ENCODE data around the gene CASP9.

CASP9 gene

DNA sequence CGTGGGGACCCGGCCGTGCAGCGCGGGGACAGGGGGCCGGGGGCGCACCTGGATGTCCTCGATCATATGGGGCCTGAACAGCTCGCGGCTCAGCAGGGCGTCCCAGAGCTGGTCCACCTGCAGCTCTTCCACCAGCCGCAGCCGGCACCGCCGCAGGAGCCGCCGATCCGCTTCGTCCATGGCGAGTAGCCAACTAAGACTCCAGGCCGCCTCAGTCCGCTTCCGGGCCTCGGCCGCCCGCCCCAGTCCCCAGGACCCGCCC is at the start of gene CASP9:
Gene CASP9, minus strand, starts transcription at position 195 of the 262 bp plus-strand sequence. Its CDS starts 15 bp downstream, at position 180.
- DNase-seq (ENCODE audit: extremely low read depth in 1 of 2, low read depth in 1 of 2): no peak

DNA sequence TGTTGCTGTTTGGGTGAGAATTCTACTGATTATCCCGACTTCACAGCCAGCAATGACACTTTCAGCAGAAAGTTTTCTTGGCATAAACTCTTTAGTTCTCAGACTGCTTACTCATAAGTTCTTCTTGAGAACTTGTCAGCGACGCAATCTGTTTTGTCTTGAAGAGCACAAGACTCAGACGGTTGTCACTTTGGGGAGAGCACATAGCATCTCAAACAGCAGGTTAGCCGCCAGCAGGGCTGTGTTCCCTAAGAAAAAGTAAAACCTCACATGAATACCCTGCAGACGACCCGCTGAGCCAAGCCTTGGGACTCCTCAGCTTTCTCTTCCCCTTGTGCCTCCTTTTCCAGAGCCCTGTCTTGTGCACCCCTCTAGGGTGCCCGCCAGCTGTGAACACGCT is 49.5 kb upstream of the CASP9 start:
- no peak for DNase-seq (ENCODE audit: extremely low read depth in 1 of 2, low read depth in 1 of 2)

DNA sequence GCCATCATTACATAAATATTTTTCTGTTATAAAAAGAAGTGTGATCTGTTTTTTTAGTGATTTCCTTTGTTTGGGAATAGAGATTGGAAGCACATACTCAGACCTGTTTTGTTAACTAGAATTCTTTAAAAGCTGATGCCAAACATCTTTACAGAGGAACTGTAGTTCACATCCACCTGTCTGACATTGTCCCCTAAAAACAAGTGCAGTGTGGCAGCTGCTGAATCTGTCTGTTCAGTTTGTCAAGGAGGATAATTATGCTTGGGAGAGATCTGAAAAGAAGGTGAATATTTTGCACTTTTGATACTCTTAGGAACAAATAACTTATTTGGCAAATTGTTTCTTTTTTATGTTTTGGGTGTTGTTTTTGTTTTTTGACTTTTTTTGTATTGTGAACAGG is 47.3 kb upstream of the CASP9 start:
- no peak for DNase-seq (ENCODE audit: extremely low read depth in 1 of 2, low read depth in 1 of 2)

DNA sequence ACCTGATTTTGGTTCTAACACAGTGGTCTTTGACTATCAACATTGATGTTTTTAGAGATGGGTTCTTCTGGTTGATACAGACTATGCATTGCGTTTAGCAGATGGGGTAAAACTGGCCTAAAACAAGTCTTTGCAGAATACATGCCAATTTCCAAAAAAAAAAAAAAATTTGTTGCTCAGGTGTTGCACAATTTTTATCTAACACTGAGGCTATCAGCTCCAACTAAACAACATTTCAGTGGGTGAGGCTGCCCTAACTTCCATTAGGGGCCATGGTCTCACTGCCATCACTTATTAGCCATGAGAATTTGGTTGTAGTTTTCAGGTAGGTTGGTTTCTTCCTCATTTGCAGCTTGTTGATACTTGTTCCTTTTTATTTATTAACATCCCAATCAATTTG is 46.8 kb upstream of the CASP9 start:
- no peak for DNase-seq (ENCODE audit: extremely low read depth in 1 of 2, low read depth in 1 of 2)

DNA sequence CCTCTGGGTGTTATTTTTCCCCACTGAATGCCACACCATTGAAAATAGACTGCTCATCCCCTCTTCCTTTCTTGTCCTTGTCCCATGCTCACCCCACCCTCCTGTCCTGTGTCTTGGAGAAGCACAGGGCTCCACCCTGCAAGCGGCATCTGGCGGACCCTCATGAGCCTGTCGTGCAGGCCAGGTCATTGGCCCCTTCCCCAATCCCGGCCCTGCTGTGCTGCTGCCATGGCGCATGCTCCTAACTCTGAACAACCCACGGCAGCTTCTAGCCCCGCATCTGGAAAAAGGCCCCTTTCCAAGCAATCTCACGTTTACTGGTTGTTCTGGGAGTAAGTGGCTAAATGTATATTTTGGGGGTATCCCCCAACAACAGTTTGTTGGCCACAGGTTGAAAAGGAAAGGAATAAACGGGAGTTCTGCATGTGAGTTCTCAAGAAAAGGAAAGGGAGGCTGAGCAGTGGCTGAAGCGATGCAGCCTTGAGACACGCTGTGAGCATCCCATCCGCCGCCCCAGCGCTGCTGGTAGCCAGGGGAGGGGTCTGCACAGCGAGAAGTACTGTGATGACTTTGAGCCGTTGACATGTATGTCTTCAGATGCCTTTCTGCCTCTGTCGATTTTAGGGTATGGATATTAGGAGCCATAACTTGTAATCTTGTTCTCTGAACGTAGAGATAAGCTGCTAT is 44.5 kb upstream of the CASP9 start:
- DNase-seq (ENCODE audit: extremely low read depth in 1 of 2, low read depth in 1 of 2): no peak

DNA sequence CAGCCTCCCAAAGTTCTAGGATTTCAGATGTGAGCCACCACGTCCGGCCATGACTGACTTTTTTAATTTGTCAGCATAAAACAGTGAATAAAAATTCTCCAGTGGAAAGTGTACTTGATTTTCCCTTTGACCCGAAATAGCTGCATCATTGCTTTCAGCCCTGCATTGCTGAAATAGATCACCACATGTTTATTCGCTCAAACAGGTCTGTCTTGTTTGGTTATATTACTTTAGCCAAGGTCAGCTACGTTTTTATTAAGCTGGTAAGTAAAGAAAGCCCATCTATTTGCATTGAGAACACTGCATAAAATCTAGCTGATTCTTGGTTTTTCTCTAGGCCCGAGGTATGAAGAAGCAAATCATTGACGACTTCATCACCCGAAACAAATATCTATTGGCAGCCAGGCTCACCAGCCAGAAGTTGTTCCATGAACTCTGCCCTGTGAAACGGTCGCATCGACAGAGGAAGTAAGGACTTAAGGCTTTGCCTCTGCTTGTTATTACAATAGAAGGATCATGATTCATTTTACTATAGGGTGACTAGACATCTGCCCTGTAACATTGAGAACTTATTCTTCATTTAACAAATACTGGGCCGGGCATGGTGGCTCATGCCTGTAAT is 35.3 kb upstream of the CASP9 start:
- DNase-seq (ENCODE audit: extremely low read depth in 1 of 2, low read depth in 1 of 2): no peak

DNA sequence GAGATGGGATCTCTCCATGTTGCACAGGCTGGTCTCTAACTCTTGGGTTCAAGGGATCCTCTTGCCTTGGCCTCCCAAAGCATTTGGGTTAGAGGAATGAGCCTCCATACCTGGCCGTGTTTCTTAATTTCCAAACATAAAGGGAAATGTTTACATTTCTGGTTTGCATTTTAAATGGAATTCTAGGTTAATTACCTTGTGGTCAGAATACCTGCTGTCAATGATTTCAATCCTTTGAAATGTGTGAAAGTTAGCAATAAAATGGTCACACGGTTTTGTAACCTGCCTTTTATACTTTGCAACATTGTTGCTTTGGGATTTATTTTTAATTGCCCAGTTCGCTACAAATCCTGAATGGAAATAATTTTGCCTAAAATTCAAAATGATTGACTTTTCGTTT is 34.5 kb upstream of the CASP9 start:
- no peak for DNase-seq (ENCODE audit: extremely low read depth in 1 of 2, low read depth in 1 of 2)

DNA sequence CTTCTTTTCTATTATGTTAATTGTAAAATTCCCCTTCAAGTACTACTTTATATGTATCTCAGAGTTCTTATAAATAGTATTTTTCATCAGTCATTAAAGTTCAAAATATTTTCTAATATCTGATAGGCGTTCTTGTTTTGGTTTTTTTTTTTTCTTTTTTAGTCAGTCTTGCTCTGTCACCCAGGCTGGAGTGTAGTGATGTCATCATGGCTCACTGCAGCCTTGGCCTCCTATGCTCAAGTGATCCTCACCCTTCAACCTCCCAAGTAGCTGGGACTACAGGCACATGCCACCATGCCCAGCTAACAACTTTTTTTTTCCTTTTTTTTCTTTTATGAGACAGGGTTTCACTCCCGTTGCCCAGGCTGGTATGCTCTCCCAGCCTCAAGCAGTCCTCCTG is 33.6 kb upstream of the CASP9 start:
- no peak for DNase-seq (ENCODE audit: extremely low read depth in 1 of 2, low read depth in 1 of 2)

DNA sequence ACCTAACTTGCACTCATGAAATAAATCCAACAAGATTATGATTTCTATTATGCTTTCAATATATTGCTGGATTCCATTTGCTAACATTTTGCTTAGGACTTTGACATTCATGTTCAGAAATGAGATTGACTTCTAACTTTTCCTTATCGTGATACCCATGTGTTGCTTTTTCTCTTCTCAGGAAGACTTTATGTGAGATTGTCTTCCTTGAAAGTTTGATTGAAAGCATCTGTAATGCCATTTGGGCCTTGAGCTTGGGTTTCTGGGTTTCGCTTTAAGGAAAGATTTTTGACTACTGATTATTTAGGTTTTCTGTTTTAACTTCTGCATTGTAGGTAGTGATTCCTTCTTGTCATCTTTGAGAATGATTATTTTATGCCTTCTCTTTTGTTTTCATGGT is 33.0 kb upstream of the CASP9 start:
- no peak for DNase-seq (ENCODE audit: extremely low read depth in 1 of 2, low read depth in 1 of 2)

DNA sequence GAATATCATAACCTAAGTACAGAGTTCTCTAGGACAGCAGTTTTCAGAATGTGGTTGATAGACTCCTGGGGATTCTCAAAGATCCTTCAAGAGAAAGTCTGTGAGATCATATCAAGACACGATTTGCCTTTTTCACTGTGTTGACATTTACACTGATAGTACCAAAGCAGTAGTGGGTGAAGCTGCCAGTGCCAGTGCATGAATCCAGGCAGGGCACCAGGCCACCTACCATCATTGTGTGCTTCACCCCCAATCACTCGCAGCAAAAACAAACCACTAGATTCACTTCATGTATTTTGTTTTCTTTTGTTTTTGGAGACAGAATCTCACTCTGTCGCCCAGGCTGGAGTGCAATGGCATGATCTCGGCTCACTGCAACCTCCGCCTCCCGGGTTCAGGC is 26.6 kb upstream of the CASP9 start:
- no peak for DNase-seq (ENCODE audit: extremely low read depth in 1 of 2, low read depth in 1 of 2)

DNA sequence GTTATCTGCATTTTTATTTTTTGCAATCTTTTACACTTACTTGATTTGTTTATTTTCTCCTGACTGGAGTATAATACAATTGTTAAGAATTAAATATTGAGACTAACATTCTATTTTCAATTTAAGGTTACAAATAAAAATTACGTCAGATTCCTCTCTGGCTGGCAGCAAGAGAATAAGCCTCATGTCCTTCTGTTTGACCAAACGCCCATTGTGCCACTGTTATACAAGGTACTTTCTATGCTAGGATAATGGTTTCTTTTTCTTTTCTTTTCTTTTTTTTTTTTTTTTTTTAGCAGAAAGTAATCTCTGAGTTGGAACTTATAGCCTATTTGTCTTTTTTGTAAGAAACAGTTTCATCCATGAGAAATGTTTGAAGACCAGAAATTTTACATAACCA is 22.6 kb upstream of the CASP9 start:
- no peak for DNase-seq (ENCODE audit: extremely low read depth in 1 of 2, low read depth in 1 of 2)

DNA sequence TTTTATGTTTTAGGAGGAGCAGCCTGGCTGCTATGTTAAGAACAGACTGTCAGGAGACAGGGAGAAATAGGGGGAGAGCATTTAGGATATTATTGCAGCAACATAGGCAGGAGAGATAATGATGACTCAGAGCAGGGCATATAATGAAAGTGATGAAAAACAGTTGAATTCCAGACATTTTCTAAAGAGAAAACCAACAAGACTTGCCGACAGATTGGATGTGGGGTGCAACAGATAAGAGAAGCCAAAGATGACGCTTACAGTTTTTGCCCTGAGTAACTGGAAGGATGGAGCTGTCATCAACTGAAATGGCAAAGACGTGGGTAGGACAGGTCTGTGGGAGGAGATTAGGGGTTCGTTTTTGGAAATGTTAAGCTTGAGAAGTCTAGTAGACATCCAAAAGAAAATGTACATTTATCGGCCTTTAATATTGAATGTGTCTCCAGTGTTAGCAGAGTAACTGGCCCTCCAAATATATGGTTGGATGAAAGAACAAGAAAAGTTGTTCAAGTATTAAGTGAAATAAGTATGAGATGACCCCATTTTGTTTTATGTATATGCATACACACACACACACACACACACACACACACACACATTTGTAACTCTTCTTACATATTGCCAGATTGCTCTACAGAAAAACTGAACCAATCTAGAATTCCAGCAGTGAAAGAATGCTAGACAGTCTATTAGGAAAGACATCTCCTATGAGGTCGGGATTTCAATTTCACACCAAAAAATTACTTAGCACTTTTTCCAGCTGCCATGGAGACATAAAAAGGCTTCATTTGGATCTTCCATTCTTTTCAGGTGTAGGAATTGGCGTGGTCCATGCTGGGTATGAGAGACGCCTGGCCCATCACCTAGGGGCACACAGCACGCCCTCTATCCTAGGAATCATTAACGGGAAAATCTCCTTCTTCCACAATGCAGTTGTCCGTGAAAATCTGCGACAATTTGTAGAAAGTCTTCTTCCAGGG is 19.9 kb upstream of the CASP9 start:
- DNase-seq (ENCODE audit: extremely low read depth in 1 of 2, low read depth in 1 of 2): no peak

DNA sequence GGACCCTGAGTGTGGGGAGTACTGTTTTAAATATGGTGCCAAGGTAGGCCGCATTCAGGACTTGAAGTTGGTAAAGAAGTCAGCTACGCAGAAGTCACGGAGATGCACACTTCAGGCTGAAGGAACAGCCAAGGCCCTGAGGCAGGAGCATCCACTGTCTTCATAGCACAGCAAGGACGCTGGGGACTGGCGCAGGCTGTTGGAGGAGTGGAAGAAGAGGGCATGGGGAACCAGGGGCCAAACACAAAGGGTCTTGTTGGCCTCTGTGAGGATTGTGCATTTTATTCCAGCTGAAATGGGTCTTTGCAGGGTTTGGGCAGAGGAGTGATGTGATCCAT is 19.2 kb upstream of the CASP9 start:
- DNase-seq (ENCODE audit: extremely low read depth in 1 of 2, low read depth in 1 of 2): no peak

DNA sequence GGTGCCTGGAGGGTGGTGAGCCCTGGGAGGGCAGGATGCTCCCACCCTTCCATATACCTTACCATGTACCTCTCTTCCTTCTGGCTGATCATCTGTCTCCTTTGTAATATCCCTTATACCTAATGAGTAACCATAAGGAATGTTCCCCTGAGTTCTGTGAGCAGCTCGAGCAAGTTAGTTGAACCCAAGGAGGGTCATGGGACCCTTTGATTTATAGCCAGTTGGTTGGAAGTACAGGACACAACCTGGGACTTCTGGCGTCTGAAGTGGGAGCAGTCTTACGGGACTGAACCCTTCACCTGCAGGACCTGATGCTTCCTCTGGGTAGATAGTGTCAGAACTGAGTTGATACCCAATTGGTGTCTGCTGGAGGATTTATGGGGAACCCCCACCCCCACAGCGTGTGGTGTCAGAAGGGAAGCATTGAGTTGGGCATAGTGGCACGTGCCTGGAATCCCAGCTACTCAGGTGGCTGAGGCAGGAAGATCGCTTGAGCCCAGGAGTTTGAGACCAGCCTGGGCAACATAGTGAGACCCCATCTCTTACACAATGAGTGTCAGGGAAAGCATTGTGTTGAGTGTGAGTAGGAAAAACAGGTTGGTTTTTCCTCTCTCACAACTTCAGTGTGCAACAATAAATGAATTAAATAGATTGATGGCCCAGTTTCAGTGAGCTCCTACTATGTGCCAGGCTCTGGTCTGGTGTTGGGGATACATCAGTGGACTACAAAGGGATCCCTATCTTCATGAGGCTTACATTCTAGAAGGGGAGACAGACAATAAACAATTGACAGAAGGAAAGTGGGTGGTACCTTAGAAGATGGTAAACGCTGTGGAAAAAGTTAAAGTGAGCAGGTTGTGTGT is 18.6 kb upstream of the CASP9 start:
- DNase-seq (ENCODE audit: extremely low read depth in 1 of 2, low read depth in 1 of 2): no peak

DNA sequence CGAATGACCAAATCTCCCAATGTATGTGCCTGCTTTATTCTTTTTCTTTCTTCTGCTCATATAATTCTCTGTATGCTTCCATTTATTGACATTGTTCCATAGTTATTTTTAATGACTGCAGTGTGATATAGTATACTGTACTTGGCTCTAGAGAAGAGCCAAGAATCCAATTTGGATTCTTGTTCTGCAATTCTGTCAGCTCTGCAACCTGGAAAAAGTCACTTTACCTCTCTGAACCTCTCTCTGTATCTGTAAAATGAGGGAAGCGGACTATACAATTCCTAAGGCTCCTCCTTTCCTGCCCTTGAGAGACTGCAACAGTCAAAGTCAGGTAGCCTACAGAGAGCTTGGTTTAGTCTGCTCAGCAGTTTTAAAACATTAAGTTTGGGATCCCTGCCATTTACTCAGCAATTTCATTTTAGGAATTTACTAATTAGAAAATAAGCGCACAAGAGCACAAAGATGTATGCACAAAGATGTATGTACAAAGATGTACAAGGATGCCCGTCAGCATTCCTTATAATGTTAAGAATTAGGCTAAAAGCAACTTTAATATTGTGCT is 17.3 kb upstream of the CASP9 start:
- DNase-seq (ENCODE audit: extremely low read depth in 1 of 2, low read depth in 1 of 2): no peak

DNA sequence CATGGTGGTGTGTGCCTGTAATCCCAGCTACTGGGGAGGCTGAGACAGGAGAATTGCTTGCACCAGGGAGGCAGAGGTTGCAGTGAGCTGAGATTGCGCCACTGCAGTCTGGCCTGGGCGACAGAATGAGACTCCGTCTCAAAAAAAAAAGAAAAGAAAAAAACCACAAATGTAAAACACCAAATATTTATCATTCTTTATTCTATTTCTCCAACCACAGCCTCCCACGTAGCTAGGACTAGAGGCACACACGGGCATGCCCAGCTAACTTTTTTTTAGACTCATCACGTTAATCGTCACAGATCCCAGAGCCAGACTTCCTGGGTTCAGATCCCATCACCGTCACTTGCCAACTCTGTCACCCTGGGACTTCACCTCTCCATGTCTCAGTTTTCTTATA is 16.2 kb upstream of the CASP9 start:
- DNase-seq (ENCODE audit: extremely low read depth in 1 of 2, low read depth in 1 of 2): no peak

DNA sequence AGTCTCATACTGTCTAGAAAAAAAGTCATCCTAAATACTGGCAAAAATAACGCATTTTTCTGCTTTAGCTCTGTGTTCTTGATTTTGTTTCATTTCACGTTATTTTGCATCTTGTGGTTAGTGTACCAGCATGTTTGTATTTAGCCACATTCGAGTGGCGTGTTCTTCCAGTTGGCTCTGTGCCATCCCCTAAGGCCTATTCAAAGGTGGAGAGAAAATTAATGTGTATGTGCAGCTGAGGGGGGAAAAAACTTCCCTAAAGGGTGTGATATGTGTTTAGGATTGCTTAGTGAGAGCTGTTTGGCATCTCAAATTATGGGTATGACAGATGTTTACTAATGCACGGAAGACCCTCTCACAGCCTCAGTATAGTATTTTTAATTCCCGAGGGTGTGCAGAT is 14.8 kb upstream of the CASP9 start:
- DNase-seq (ENCODE audit: extremely low read depth in 1 of 2, low read depth in 1 of 2): no peak

DNA sequence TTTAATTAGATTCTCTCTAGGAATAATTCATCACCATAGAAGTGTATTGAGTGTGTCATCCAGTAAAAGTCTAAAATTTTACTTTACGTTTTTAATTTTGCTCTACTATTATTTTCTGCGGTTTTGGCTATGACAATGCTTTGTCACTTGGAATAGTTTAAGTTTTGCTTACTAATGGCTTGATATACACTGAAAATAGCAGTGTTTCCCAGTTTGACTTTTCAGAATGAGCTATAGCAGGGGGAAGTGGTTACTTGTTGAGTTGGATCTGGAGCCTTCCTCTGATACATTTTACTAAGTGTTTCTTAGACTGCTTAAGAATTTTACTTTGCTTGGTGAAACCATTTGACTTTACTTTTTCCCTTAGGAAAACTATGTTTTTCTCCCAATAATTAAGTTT is 7.7 kb upstream of the CASP9 start:
- DNase-seq (ENCODE audit: extremely low read depth in 1 of 2, low read depth in 1 of 2): no peak

DNA sequence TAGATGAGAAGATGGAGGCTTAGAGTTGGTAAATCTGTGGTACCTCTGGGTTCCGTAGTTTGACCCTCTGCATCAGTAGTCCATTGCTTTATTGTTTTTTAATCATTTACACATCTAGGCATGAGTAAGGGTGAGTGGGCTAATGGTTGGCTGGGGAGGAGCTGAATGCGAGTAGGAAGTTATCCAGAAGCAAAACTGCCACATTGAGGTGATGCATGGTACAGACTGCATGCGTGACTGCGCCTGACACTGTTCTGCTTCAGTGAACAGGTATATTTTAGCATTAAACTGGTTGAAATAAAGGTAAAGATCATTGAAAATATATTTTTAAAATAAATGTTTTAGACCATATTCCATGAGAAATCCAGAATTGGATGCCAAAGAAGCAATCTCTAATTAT is 7.0 kb upstream of the CASP9 start:
- DNase-seq (ENCODE audit: extremely low read depth in 1 of 2, low read depth in 1 of 2): no peak

DNA sequence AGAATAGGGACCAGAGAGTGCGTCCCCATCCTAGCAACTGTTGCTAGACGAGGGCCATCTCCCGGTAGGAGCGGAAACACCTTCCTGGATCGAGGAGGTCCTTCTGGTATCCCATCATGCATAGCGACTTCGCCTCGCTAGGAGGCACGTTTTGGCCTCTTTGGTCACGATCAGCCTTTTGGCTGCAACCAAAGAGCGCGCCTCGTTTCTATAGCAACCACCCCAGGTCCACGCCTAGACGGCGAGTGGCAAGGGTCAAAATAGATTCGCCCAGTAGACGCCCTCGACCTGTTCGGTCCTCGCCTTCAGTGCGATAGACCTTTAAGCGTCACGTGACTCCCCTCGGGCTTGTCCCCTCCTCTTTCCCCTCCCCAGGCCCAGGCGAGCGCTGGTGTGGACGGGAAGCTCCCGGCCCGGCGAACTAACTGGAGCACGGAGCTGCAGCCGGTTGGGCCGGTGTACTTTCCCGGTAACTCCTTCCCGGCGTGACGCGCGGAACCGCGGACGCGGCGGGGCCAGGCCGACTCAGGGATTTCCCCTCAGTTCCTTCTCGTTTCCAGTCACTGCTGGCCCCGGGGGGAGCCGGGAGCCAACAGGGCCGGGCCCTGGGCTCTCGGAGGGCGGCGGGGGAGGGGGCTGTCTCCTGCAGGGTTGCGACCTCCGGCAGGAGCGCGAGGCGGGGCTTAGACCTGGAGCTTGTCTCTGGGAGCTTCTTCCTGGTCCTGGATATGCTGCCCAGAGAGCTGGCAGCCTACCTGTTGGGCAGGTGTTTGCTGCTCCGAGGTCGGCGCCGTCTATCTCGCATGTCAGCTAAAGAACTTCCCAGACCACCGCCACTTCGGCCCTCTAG is 2.7 kb upstream of the CASP9 start, which contains the start of gene DNAJC16:
Gene DNAJC16, plus strand, starts transcription at position 359 of the 850 bp plus-strand sequence. CDS start 2,258 bp downstream, outside the sequence.
- peak; percentile 91 to 98 for DNase-seq (ENCODE audit: extremely low read depth in 1 of 2, low read depth in 1 of 2)
